SU-DHL-6 (cell line): ENCODE data around the gene MKX.

Experiments
- H2AFZ ChIP-seq: fragments of 200-600 bp; sonication (generic); 2 replicates; pipeline ENCODE4 v1.6.1; 2014; ENCODE audit warnings: low read depth, mild to moderate bottlenecking, moderate library complexity, mixed read lengths, antibody characterized with exemption, low read length; ENCODE audit not compliant: severe bottlenecking
- H3F3A ChIP-seq: fragments of 200-600 bp; shearing (Covaris generic); 2 replicates; pipeline ENCODE4 v1.6.0; 2016; ENCODE audit warnings: antibody characterized with exemption, mild to moderate bottlenecking; ENCODE audit not compliant: insufficient read depth
- H3K27ac ChIP-seq: fragments of 200-600 bp; sonication (generic); 2 replicates; pipeline ENCODE4 v1.5.1; 2016; ENCODE audit warnings: low read depth, mild to moderate bottlenecking, low read length, moderate library complexity, mixed read lengths
- H3K27me3 ChIP-seq: fragments of 200-600 bp; sonication (generic), shearing (Covaris generic); 2 replicates; pipeline ENCODE4 v1.6.0; 2014; ENCODE audit warnings: mild to moderate bottlenecking, low read length
- H3K36me3 ChIP-seq: fragments of 200-600 bp; sonication (generic); 2 replicates; pipeline ENCODE4 v1.6.1; 2014; ENCODE audit warnings: mild to moderate bottlenecking, low read length, mixed read lengths
- H3K4me2 ChIP-seq: fragments of 300-600, 200-600 bp; shearing (Covaris generic), sonication (generic); 2 replicates; pipeline ENCODE4 v1.6.0; 2014; ENCODE audit warnings: low read length, low read depth, mild to moderate bottlenecking; ENCODE audit not compliant: poor library complexity, severe bottlenecking
- H3K4me3 ChIP-seq: fragments of 200-600 bp; sonication (generic); 2 replicates; pipeline ENCODE4 v1.5.1; 2014; ENCODE audit warnings: antibody characterized with exemption, low read length, mild to moderate bottlenecking, mixed read lengths; ENCODE audit not compliant: insufficient read depth, poor library complexity, severe bottlenecking
- H3K79me2 ChIP-seq: fragments of 200-600 bp; sonication (generic); 2 replicates; pipeline ENCODE4 v1.6.1; 2014; ENCODE audit warnings: mild to moderate bottlenecking, low read length, moderate library complexity; ENCODE audit not compliant: insufficient read depth
- H3K9ac ChIP-seq: fragments of 200-600 bp; sonication (generic); 2 replicates; pipeline ENCODE4 v1.7.0; 2014; ENCODE audit warnings: mild to moderate bottlenecking, low read length
- H3K9me2 ChIP-seq: fragments of 200-600 bp; sonication (generic); replicated peaks from 2 replicates; pipeline ENCODE4 v1.6.1; 2014; ENCODE audit warnings: low read length; ENCODE audit not compliant: insufficient read depth
- H3K9me3 ChIP-seq: fragments of 200-600 bp; sonication (generic); 2 replicates; pipeline ENCODE4 v1.6.1; 2014; ENCODE audit warnings: low read length, mixed read lengths; ENCODE audit not compliant: insufficient read depth
- H4K20me1 ChIP-seq: fragments of 200-600 bp; sonication (generic); 2 replicates; pipeline ENCODE4 v1.6.1; 2014; ENCODE audit warnings: low read depth, mild to moderate bottlenecking, antibody characterized with exemption, low read length, moderate library complexity, mixed read lengths
- CTCF ChIP-seq: fragments of 200-600 bp; sonication (generic); IDR thresholded peaks from one replicate; pipeline ENCODE4 v1.5.1; 2017; ENCODE audit warnings: antibody characterized with exemption, mild to moderate bottlenecking, low read length, moderate library complexity; ENCODE audit not compliant: insufficient read depth, poor library complexity, severe bottlenecking
- EZH2phosphoT487 ChIP-seq: fragments of 200-600 bp; sonication (generic), shearing (Covaris generic); conservative IDR thresholded peaks from 2 replicates; pipeline ENCODE4 v1.6.1; 2018; ENCODE audit warnings: mild to moderate bottlenecking, antibody characterized with exemption, low read length, moderate library complexity, mixed read lengths

Gene MKX

GRCh38 chr10:27661514-27662286 is 83.9 kb downstream of the MKX start:
- H3K27ac ChIP-seq: no peak overlapping the region
- H3K9me2 ChIP-seq: no peaks in the 10 kb centered on the region
- no peaks in the 10 kb centered on the region for H3K36me3 ChIP-seq
- no peaks in the 10 kb centered on the region for H3K9me3 ChIP-seq
- no peak overlapping the region for H3K4me2 ChIP-seq
- no peaks in the 10 kb centered on the region for H4K20me1 ChIP-seq
- TF ChIP-seq EZH2phosphoT487: no peak
- TF ChIP-seq CTCF: no peak
- H3K9ac ChIP-seq: no peak overlapping the region
- H3F3A ChIP-seq: no peaks in the 10 kb centered on the region
- H3K4me3 ChIP-seq: no peak overlapping the region
- H3K27me3 ChIP-seq: no peaks in the 10 kb centered on the region
- no peak overlapping the region for H2AFZ ChIP-seq
- no peaks in the 10 kb centered on the region for H3K79me2 ChIP-seq

DNA sequence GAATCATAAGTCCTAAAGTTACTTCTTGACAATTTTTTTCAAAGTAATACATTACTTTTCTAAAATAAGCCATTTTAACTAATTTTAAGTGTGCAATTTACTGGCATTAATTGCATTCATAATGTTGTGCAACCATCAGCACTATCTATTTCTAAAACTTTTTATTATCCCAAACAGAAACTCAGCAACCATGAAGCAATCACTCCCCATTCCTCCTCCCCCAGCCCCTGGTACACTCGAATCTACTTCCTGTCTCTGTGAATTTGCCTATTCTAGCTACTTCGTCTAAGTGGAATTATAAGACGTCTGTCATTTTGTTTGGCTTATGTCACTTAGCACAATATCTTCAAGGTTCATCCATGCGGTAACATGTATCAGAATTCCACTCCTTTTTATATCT is 84.9 kb downstream of the MKX start:
- Histone ChIP-seq H4K20me1 (no peaks in the 10 kb centered on the region), H3K79me2 (no peaks in the 10 kb centered on the region), H3K4me3 (no peak overlapping the region), H3K27ac (no peak overlapping the region), H3K36me3 (no peaks in the 10 kb centered on the region), H3K4me2 (no peak overlapping the region), H3K27me3 (no peaks in the 10 kb centered on the region), H3K9me3 (no peaks in the 10 kb centered on the region), H3F3A (no peaks in the 10 kb centered on the region), H3K9me2 (no peaks in the 10 kb centered on the region), H2AFZ (no peak overlapping the region), H3K9ac (no peak overlapping the region)
- TF ChIP-seq EZH2phosphoT487 (no peak), CTCF (no peak)

GRCh38 chr10:27660268-27660667 is 85.4 kb downstream of the MKX start:
- TF ChIP-seq EZH2phosphoT487 (no peak), CTCF (no peak)
- no peaks in the 10 kb centered on the region for H3K79me2 ChIP-seq
- no peaks in the 10 kb centered on the region for H3K9me3 ChIP-seq
- H3K9me2 ChIP-seq: no peaks in the 10 kb centered on the region
- no peak overlapping the region for H3K4me2 ChIP-seq
- H3K9ac ChIP-seq: no peak overlapping the region
- H3K36me3 ChIP-seq: no peaks in the 10 kb centered on the region
- no peaks in the 10 kb centered on the region for H4K20me1 ChIP-seq
- no peaks in the 10 kb centered on the region for H3K27me3 ChIP-seq
- H3F3A ChIP-seq: no peaks in the 10 kb centered on the region
- no peak overlapping the region for H2AFZ ChIP-seq
- no peak overlapping the region for H3K27ac ChIP-seq
- no peak overlapping the region for H3K4me3 ChIP-seq
